ENCODE data around the gene ADAT3.

GRCh38 chr19:1860042-1860775, 45.0 kb upstream of the ADAT3 start:
- TF ChIP-seq CTCF (IDR thresholded peaks at IDR 0.05; ENCODE audit: poor library complexity), result no peak
- TF ChIP-seq EZH2 (IDR thresholded peaks at IDR 0.05; ENCODE audit: borderline replicate concordance), result no peak
- TF ChIP-seq EZH2phosphoT487 (IDR thresholded peaks at IDR 0.05; ENCODE audit: low read depth, severe bottlenecking, unreplicated experiment), result no peak
